Jurkat, Clone E6-1 (cell line): Measurements from ENCODE around the gene HIRA.
"Not testable (repeated sequence)": the region's sequence is repeated elsewhere in the genome, so short reads cannot be mapped to it uniquely, and the experiment has no call there.

ENCODE experiments used
- DNase-seq: peaks from one replicate; pipeline ENCODE4 v3.0.0-alpha.2; 2011; ENCODE audit warnings: low read depth, low spot score
- H3K4me3 ChIP-seq: 2 replicates; pipeline ENCODE4 v1.5.1; 2011; ENCODE audit warnings: mild to moderate bottlenecking, low read length, control low read depth, moderate library complexity

Gene HIRA

GRCh38 chr22:19368876-19369275 is 62.7 kb downstream of the HIRA start:
- no peak overlapping the region for H3K4me3 ChIP-seq
- no peak for DNase-seq

- H3K4me3 ChIP-seq: no peak overlapping the region
- no peak for DNase-seq
These were observed 63.7 kb downstream of the HIRA start for GRCh38 chr22:19367763-19368367.

GRCh38 chr22:19363541-19363940 is 68.0 kb downstream of the HIRA start:
- not testable (repeated sequence) for H3K4me3 ChIP-seq, DNase-seq

- no peak for DNase-seq
- H3K4me3 ChIP-seq: no peak overlapping the region
These were observed 69.9 kb downstream of the HIRA start for GRCh38 chr22:19361501-19362103.

GRCh38 chr22:19360862-19361261 is 70.7 kb downstream of the HIRA start:
- DNase-seq: no peak
- H3K4me3 ChIP-seq: no peak overlapping the region

- DNase-seq: no peak
These were observed 71.2 kb downstream of the HIRA start for GRCh38 chr22:19360300-19360792.

GRCh38 chr22:19359554-19360299 is 71.8 kb downstream of the HIRA start:
- no peak for DNase-seq
- H3K4me3 ChIP-seq: no peak overlapping the region

More at GRCh38 chr22:19360300-19360792, 71.2 kb downstream of the HIRA start:
- H3K4me3 ChIP-seq: no peak overlapping the region

- no peak overlapping the region for H3K4me3 ChIP-seq
- no peak for DNase-seq
These were observed 72.6 kb downstream of the HIRA start for GRCh38 chr22:19358703-19359553.

- H3K4me3 ChIP-seq: no peak overlapping the region
- no peak for DNase-seq
These were observed 73.3 kb downstream of the HIRA start for GRCh38 chr22:19358195-19358594.

GRCh38 chr22:19357270-19358105 is 74.0 kb downstream of the HIRA start:
- DNase-seq: no peak
- H3K4me3 ChIP-seq: no peak overlapping the region

GRCh38 chr22:19356708-19357269 is 74.7 kb downstream of the HIRA start:
- no peak for DNase-seq

GRCh38 chr22:19355413-19356157 is 75.9 kb downstream of the HIRA start:
- DNase-seq: no peak
- no peak overlapping the region for H3K4me3 ChIP-seq

More at GRCh38 chr22:19356708-19357269, 74.7 kb downstream of the HIRA start:
- no peak overlapping the region for H3K4me3 ChIP-seq

- no peak overlapping the region for H3K4me3 ChIP-seq
- no peak for DNase-seq
These were observed 77.3 kb downstream of the HIRA start for GRCh38 chr22:19354201-19354600.

- no peak overlapping the region for H3K4me3 ChIP-seq
- DNase-seq: no peak
These were observed 78.0 kb downstream of the HIRA start for GRCh38 chr22:19353363-19354131.

GRCh38 chr22:19352766-19353165 is 78.8 kb downstream of the HIRA start:
- H3K4me3 ChIP-seq: no peak overlapping the region
- DNase-seq: no peak

GRCh38 chr22:19352217-19352616 is 79.3 kb downstream of the HIRA start:
- H3K4me3 ChIP-seq: no peak overlapping the region
- no peak for DNase-seq

- no peak overlapping the region for H3K4me3 ChIP-seq
- no peak for DNase-seq
These were observed 79.9 kb downstream of the HIRA start for GRCh38 chr22:19351604-19352003.
